Fibroblast of lung (primary cell): ENCODE measurements around the gene KRABD2.

Source experiments
- CTCF ChIP-seq, 2 donors: IDR thresholded peaks in 1 of 2; conservative IDR thresholded peaks in 1 of 2; 1 replicate in 1 of 2; 2 replicates in 1 of 2; pipeline ENCODE4 v1.5.1; 2011 to 2012; ENCODE audit warnings: low read length in 2 of 2, control low read depth in 1 of 2, inconsistent platforms in 1 of 2, low read depth in 1 of 2, mild to moderate bottlenecking in 1 of 2
- EZH2 ChIP-seq: IDR thresholded peaks from 2 replicates; pipeline ENCODE4 v1.5.1; 2012; ENCODE audit warnings: low read length, control low read depth, mild to moderate bottlenecking; ENCODE audit errors: missing control alignments

- TF ChIP-seq CTCF (conservative IDR thresholded peaks at IDR 0.05 in 1 of 2, IDR thresholded peaks at IDR 0.05 in 1 of 2; ENCODE audit: low read depth in 1 of 2, low read length in 2 of 2) (no peak), EZH2 (no peak)
Observed at GRCh38 chr17:8382880-8383142, 6.3 kb upstream of the KRABD2 start.
